ENCODE results near the gene KDM5A. TPM values are rescaled to one million over a fixed set of nuclear protein-coding genes. Genes with fewer than 3 reads are reported as not detected.
"Not testable (repeated sequence)": the region's sequence is repeated elsewhere in the genome, so short reads cannot be mapped to it uniquely, and the experiment has no call there.

KDM5A gene
- 10 to 100 TPM in 11 of 12 donors, not detected in 1; 22.1 to 32.1 (median 24.9) TPM for polyA plus RNA-seq (ENCODE audit: insufficient read length in 12 of 12)
- long read RNA-seq, donor 1: 0 reads
- long read RNA-seq, donor 2, partial matches to known transcripts: 6 of 6 reads
- long read RNA-seq, donor 2, other reads (novel, unspliced or antisense): 0 of 6 reads
- long read RNA-seq, donor 3: 0 reads
- long read RNA-seq, donor 4, partial matches to known transcripts: 0 of 1 reads
- long read RNA-seq, donor 4, other reads (novel, unspliced or antisense): 0 of 1 reads
- long read RNA-seq, donor 5: 0 reads
- long read RNA-seq, donor 6, partial matches to known transcripts: 6 of 6 reads
- long read RNA-seq, donor 6, other reads (novel, unspliced or antisense): 0 of 6 reads
- long read RNA-seq, donor 7: 0 reads
- long read RNA-seq, donor 8, partial matches to known transcripts: 6 of 6 reads
- long read RNA-seq, donor 8, other reads (novel, unspliced or antisense): 0 of 6 reads
- long read RNA-seq, donor 9: 0 reads
- long read RNA-seq, donor 10: 0 reads
- long read RNA-seq, donor 11: 0 reads

DNA sequence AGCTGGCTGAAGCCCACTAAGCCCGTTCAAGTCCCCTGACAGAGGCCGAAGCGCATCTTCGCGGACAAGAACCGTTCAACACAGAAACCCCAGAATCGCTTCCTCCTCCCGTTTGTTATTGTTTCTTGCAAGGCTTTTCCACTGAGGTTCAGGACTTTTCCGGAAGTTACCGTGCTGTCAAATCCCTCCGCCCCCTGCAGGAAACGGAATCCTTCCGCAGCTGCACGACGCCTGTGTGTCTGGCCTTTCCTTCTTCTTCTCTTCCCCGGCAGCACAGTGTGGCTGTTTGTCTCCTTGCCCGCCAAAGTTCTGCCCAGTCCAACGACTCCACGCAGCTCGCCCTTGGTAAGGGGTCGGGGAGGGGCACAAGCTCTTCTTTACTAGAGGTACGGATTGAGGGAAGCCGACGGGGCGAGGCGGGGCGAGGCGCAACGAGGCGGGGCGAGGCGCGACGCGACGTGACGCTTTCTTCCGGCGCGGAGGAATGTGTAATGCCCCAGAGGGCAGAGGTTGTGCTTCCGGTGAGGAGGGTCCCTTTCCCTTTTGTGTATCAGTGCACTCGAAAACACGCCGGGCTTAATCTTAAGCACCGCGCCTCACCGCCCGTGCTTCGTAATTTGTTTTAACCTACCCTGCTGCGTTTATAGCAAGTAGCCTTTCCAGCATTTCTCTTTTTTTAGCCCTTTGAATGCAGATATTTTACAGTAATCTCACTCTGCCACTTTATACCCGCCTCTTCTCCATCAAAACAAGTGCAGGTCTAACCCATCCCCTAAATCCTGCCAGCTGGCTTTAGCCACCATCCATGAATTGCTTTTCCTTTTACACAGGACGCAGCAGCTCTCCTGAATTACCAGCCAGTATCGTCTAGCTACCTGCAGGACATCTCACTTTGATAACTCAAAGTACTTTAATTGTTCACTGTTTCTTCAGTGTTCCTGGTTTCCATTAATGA lies at the start of gene KDM5A:
TSS of gene KDM5A (minus strand) at position 179 of the 955 bp plus-strand sequence. CDS start 229 bp downstream, outside the sequence.
- peak; percentile 95 for DNase-seq

GRCh38 chr12:435737-436136 lies 46.6 kb upstream of the KDM5A start:
- not testable (repeated sequence) for DNase-seq

- no peak for DNase-seq
These were observed 33.4 kb upstream of the KDM5A start for GRCh38 chr12:422526-422925.

- no peak for DNase-seq
These were observed 29.3 kb upstream of the KDM5A start for GRCh38 chr12:418432-418831.

DNA sequence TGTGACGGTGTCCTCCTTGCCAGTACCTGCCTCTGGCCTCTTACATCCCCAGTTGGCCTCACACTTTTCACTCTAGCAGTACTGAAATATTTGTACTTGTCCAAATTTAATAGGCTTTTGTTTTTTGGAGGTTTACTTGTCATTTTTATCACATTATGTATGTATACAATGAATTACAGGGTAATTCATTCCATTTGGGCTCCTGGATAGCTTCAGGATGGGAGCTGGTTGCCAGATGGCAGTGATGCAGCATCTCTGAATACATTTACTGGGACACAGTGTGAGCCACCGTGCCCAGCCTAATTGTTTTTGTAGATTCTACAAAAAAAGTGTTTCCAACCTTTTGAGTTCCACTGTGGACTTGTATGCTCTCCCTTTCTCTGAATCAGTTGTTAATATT lies 25.7 kb upstream of the KDM5A start:
- no peak for DNase-seq

GRCh38 chr12:402029-402389 lies 12.9 kb upstream of the KDM5A start:
- no peak for DNase-seq

GRCh38 chr12:401235-402028 lies 12.3 kb upstream of the KDM5A start, which contains the start of gene CCDC77:
TSS of gene CCDC77 (plus strand) at chr12:401644. CDS start at chr12:409384, 7,740 bp downstream.
- peak; percentile 96 for DNase-seq

GRCh38 chr12:400828-401227 lies 11.7 kb upstream of the KDM5A start:
- DNase-seq: no peak

DNA sequence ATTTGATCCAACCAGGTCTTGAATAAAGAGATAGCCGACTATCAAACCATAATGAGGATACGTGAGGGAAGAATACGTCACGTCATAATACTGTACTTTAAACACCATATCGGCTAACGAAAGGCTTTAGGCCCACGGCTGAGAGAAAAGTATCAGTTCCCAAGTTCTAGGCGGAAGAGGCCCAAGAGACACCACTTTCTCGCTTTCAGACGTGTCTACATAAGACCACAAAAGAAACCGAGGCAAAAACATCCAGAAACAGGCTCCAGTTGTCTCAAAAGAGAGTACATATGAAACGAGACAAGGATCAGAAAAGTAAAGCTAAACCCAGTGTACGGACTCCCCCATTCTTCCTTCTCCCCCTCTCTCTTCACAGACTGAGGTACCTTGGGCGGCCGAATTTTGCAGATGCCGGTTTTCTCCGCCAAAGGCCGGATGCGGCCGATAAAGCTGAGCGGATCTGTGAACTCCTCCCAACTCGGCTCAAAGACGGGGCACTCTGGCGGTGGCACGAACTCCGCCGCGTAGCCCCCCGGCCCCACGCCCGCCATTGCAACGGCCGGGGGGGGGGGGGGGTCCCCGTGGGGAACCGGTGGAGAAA lies 479 bp downstream of the KDM5A start:
- peak; percentile 42 for DNase-seq

DNA sequence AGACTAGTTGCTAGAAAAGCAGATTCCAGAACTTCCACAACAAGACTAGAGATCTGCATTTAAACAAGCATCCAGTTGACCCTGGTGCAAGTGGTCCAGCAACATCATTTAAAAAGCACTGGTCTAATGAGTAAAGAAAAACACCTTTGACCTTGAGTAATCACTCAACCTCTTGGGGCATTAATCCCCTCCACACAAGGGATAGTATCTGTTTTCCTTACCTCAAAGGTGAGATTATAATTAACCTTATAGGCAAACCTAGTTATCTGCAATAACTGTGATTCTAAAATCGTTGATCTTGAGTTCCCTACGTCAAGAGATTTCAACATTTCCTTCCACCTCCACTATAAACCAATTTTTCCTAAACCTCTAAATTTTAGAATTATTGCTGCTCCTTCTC lies 1.1 kb downstream of the KDM5A start:
- no peak for DNase-seq

DNA sequence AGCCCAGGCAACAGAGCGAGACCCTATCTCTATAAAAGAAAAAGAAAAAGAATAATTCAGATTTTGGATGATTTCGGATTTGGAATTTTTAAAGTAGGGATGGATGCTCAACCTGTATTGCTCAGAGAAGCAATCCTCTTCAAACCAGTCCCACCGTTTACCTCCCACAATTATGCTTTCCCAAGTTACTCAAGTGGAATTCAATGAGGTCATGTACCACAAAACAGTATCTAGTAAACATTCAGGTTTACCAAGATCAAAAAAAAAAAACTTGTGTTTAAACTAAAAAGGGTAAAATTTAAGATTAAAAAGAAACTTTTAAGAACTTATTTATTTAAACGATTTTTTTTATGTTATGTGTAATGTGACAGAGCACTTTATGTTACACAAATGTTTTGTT lies 2.5 kb downstream of the KDM5A start:
- DNase-seq: no peak

DNA sequence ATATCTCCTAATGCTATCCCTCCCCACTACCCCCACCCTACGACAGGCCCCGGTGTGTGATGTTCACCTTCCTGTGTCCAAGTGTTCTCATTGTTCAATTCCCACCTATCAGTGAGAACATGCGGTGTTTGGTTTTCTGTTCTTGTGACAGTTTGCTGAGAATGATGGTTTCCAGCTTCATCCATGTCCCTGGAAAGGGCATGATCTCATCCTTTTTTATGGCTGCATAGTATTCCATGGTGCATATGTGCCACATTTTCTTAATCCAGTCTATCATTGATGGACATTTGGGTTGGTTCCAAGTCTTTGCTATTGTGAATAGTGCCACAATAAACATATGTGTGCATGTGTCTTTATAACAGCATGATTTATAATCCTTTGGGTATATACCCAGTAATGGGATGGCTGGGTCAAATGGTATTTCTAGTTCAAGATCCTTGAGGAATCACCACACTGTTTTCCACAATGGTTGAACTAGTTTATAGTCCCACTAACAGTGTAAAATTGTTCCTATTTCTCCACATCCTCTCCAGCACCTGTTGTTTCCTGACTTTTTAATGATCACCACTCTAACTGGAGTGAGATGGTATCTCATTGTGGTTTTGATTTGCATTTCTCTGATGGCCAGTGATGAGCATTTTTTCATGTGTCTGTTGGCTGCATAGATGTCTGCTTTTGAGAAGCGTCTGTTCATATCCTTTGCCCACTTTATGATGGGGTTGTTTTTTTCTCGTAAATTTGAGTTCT lies 18.2 kb downstream of the KDM5A start:
- not testable (repeated sequence) for DNase-seq

DNA sequence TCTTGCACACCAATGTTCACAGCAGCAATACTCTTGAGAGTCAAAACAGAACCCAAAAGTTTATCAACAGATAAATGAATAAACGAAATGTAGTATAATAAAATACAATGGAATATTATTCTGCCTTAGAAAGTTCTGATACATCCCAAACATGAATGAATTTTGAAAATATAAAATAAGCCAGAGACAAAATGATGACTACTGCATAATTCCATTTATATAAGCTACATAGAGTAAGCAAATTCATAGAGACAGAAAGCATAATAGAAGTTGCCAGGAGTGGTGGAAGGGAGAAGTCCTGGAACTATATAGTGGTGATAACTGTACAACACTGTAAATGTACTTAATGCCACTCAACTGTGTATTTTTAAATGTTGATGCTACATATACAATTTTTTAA lies 21.1 kb downstream of the KDM5A start:
- DNase-seq: no peak

GRCh38 chr12:366820-367219 lies 22.3 kb downstream of the KDM5A start:
- no peak for DNase-seq

- no peak for DNase-seq
These were observed 30.0 kb downstream of the KDM5A start for GRCh38 chr12:359091-359490.

- no peak for DNase-seq
These were observed 32.7 kb downstream of the KDM5A start for GRCh38 chr12:356276-356988.

GRCh38 chr12:351197-351596 lies 37.9 kb downstream of the KDM5A start:
- DNase-seq: not testable (repeated sequence)

DNA sequence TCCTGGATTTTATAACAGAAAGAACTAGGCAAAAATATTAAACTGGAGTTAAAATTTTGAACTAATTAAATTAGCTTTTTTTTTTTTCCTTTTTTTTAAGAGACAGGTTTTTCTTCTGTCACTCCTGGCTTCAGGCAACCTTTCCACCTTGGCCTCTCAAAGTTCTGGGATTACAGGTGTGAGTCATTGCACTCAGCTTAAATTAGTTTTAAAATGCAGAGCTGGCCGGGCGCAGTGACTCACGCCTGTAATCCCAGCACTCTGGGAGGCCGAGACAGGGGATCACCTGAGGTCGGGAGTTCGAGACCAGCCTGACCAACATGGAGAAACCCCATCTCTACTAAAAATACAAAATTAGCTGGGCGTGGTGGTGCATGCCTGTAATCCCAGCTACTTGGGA lies 39.5 kb downstream of the KDM5A start:
- DNase-seq: not testable (repeated sequence)

- DNase-seq: not testable (repeated sequence)
These were observed 46.1 kb downstream of the KDM5A start for GRCh38 chr12:343036-343435.

- no peak for DNase-seq
These were observed 52.1 kb downstream of the KDM5A start for GRCh38 chr12:337039-337438.
